GM04504 (cell line): Measurements from ENCODE around the gene SLC2A4.
"Not testable (repeated sequence)": the region's sequence is repeated elsewhere in the genome, so short reads cannot be mapped to it uniquely, and the experiment has no call there.

Experiments used
- DNase-seq: peaks from one replicate; pipeline ENCODE4 v3.0.0-alpha.2; 2012; ENCODE audit warnings: low read depth

The SLC2A4 gene

GRCh38 chr17:7324438-7324779, 42.9 kb downstream of the SLC2A4 start:
- DNase-seq: no peak

- DNase-seq: no peak
Measured at GRCh38 chr17:7325031-7325528, 43.6 kb downstream of the SLC2A4 start.

- DNase-seq: no peak
Measured at GRCh38 chr17:7326186-7326585, 44.7 kb downstream of the SLC2A4 start.

GRCh38 chr17:7327056-7327455, 45.5 kb downstream of the SLC2A4 start:
- DNase-seq: no peak

- DNase-seq: no peak
Measured at GRCh38 chr17:7327501-7327900, 46.0 kb downstream of the SLC2A4 start.

GRCh38 chr17:7328009-7328408, 46.5 kb downstream of the SLC2A4 start:
- DNase-seq: no peak

GRCh38 chr17:7328840-7329373, 47.4 kb downstream of the SLC2A4 start, which contains the start of gene NEURL4:
TSS of gene NEURL4 (minus strand) at chr17:7329335. CDS start at chr17:7329312, 23 bp downstream.
- DNase-seq: no peak

GRCh38 chr17:7329374-7329996, 48.0 kb downstream of the SLC2A4 start:
- DNase-seq: peak; percentile 97

- no peak for DNase-seq
Measured at GRCh38 chr17:7329997-7330637, 48.6 kb downstream of the SLC2A4 start.

GRCh38 chr17:7330638-7331015, 49.1 kb downstream of the SLC2A4 start:
- DNase-seq: no peak

GRCh38 chr17:7332111-7332510, 50.6 kb downstream of the SLC2A4 start:
- no peak for DNase-seq

- not testable (repeated sequence) for DNase-seq
Measured at GRCh38 chr17:7332600-7333069, 51.1 kb downstream of the SLC2A4 start.

GRCh38 chr17:7334938-7335538, 53.5 kb downstream of the SLC2A4 start:
- no peak for DNase-seq

GRCh38 chr17:7335765-7336164, 54.2 kb downstream of the SLC2A4 start:
- DNase-seq: not testable (repeated sequence)

GRCh38 chr17:7336240-7337175, 55.0 kb downstream of the SLC2A4 start, which contains the start of gene ACAP1:
TSS of gene ACAP1 (plus strand) at chr17:7336529. CDS start at chr17:7336735, 206 bp downstream.
- no peak for DNase-seq

- not testable (repeated sequence) for DNase-seq
Measured at GRCh38 chr17:7337600-7337999, 56.1 kb downstream of the SLC2A4 start.
